HUES6 (cell line): ENCODE results near the gene SNX8.

Experiments
- H3K27ac ChIP-seq: 2 replicates; pipeline ENCODE4 v1.7.0; 2013; ENCODE audit warnings: low read depth, mild to moderate bottlenecking, low read length, inconsistent platforms
- H3K27me3 ChIP-seq: 2 replicates; pipeline ENCODE4 v1.6.1; 2013; ENCODE audit warnings: low read length; ENCODE audit not compliant: control insufficient read depth, insufficient read depth
- H3K36me3 ChIP-seq: 2 replicates; pipeline ENCODE4 v1.6.1; 2013; ENCODE audit warnings: low read length; ENCODE audit not compliant: control insufficient read depth, insufficient read depth
- H3K4me1 ChIP-seq: 2 replicates; pipeline ENCODE4 v1.6.1; 2013; ENCODE audit warnings: low read length; ENCODE audit not compliant: control insufficient read depth, insufficient read depth
- H3K4me3 ChIP-seq: 2 replicates; pipeline ENCODE4 v1.5.1; 2013; ENCODE audit warnings: low read depth, low read length
- H3K9ac ChIP-seq: one replicate; pipeline ENCODE4 v1.6.1; 2013; ENCODE audit warnings: mild to moderate bottlenecking, low read length
- H3K9me3 ChIP-seq: 2 replicates; pipeline ENCODE4 v1.6.1; 2013; ENCODE audit warnings: low read depth, low read length; ENCODE audit not compliant: control insufficient read depth, insufficient read depth

Gene SNX8

DNA sequence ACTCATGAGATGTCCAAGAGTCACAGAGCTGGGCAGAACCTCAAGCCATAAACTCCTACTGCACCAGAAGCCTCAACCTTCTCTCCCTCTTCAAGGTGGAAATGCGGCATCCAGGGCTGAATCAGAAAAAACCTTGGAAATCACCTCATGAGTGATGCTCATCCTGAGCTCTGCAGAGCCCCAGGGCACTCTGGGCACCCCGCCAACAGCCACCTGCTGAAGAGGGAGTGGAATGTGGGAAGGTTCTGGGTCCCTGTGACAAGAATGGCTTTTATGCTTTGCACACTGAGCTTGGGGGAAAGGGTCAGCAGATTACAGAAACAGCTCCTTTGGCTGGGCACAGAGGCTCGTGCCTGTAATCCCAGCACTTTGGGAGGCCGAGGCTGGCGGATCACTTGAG, 53.4 kb downstream of the SNX8 start:
- H3K27ac ChIP-seq: no peak overlapping the region
- H3K9me3 ChIP-seq: no peaks in the 10 kb centered on the region
- no peak overlapping the region for H3K9ac ChIP-seq
- no peaks in the 10 kb centered on the region for H3K4me1 ChIP-seq
- H3K27me3 ChIP-seq: no peaks in the 10 kb centered on the region
- peaks cover 60% of the 10 kb centered on the region for H3K36me3 ChIP-seq
- no peak overlapping the region for H3K4me3 ChIP-seq

DNA sequence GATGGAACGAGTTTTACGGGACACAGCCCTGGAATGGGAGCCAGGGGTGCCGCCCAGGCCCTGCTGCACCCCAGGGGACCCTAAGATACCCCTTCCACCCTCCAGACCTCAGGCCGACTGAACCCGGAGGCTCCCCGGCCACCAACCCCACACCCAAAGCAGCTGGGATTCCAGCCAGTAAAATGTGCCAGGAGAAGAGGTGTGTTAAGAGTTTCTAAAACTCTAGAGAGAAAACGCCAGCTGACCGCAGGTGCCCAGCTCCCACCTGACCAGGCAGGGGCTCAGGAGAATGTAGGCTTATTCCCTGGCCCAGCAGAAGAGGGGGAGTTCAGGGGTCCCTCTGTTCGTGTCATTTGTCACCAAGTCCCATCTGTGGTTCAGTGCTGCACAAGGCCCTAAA, 54.8 kb downstream of the SNX8 start:
- Histone ChIP-seq H3K27ac (no peak overlapping the region), H3K9ac (no peak overlapping the region), H3K9me3 (no peaks in the 10 kb centered on the region), H3K36me3 (peaks cover 72% of the 10 kb centered on the region), H3K4me3 (no peak overlapping the region), H3K27me3 (no peaks in the 10 kb centered on the region), H3K4me1 (no peaks in the 10 kb centered on the region)

DNA sequence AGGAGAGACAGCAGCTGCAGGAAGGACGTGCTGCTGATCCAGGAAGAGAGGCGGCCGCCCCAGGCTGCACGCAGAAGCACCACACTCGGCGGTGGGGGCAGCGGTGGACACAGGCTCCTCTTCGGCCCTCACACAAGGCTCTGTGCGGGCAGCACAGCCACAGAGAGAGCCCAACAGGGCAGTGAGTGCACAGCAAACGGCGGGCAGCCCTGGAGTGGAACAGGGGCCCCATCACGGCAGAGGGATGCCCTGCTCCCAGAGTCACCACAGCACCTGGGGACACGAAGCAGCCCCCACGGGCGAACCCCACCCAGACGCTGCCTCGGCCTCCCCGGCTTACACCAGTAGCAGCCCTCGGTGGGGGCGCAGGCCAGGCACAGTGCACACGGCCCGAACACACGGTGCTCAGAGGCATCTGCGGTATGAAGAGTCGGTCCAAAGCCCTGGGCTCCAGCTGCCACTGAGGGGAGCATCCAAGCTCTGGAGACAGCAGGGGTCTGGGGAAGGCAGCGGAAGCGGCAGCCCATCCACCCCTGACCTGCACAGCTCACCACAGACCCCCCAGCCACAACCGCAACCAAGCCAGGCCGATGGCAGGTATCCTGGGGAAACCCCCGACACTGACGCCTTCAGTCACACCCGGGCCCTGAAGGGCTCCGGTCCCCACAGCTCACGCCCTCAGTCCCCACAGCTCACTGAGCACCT, 55.4 kb downstream of the SNX8 start:
- Histone ChIP-seq H3K27ac (no peak overlapping the region), H3K27me3 (no peaks in the 10 kb centered on the region), H3K4me1 (no peaks in the 10 kb centered on the region), H3K9ac (peak overlapping the region; percentile 31), H3K36me3 (peaks cover 71% of the 10 kb centered on the region), H3K9me3 (no peaks in the 10 kb centered on the region), H3K4me3 (no peak overlapping the region)

DNA sequence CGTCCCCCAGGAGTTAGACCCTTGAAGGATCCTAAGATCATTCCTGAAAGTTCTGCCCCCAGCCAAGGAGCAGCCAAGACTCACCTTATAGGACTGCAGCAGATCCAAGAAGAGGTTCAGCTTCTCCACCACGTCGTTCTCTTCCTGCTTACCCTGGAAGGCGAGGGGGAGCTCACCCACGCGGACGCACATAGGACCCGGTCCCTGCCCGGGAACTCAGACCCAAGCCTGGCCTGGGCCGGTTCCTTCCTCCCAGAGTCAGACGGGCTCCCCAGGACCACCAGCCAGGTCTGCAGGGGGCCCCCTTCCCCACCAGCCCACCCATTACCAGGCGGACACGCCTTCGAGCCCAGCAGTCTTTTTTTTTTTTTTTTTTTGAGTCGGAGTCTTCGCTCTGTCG, 56.6 kb downstream of the SNX8 start:
- H3K27me3 ChIP-seq: no peaks in the 10 kb centered on the region
- peak overlapping the region; percentile 24 for H3K9ac ChIP-seq
- 0 out of 2 replicates have a peak overlapping the region, but pooled peaks have one; percentile 18 for H3K27ac ChIP-seq
- no peaks in the 10 kb centered on the region for H3K9me3 ChIP-seq
- H3K36me3 ChIP-seq: peaks cover 72% of the 10 kb centered on the region
- no peak overlapping the region for H3K4me3 ChIP-seq
- H3K4me1 ChIP-seq: no peaks in the 10 kb centered on the region

DNA sequence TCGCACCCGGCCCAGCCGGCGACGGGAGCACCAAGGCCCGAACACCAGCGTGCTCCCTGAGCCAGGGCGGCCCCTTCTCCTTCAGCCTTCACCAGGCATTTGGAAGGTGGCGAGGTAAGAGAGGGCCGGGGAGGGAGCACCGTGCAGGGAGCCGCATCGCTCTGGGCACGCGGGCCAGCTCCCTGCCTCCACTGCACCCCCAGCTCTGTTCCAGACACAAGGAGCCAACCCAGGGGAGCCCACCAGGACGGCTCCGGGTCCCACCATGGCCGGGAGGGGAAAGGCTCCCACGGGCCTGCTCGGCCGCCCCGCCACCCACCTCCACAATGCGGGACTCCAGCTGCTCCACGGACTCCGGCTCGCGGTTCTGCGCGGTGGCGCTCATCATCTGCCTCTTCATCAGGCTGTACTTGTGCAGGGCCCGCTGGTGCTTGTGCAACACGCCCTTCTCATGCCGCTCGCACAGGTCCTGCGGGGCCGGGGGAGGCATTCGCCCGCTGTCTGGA, 57.1 kb downstream of the SNX8 start:
- peaks cover 66% of the 10 kb centered on the region for H3K36me3 ChIP-seq
- H3K4me3 ChIP-seq: no peak overlapping the region
- no peak overlapping the region for H3K9ac ChIP-seq
- no peaks in the 10 kb centered on the region for H3K27me3 ChIP-seq
- 0 out of 2 replicates have a peak, but pooled peaks cover 2% of the 10 kb centered on the region for H3K4me1 ChIP-seq
- 0 out of 2 replicates have a peak overlapping the region, but pooled peaks have one; percentile 18 for H3K27ac ChIP-seq
- no peaks in the 10 kb centered on the region for H3K9me3 ChIP-seq

DNA sequence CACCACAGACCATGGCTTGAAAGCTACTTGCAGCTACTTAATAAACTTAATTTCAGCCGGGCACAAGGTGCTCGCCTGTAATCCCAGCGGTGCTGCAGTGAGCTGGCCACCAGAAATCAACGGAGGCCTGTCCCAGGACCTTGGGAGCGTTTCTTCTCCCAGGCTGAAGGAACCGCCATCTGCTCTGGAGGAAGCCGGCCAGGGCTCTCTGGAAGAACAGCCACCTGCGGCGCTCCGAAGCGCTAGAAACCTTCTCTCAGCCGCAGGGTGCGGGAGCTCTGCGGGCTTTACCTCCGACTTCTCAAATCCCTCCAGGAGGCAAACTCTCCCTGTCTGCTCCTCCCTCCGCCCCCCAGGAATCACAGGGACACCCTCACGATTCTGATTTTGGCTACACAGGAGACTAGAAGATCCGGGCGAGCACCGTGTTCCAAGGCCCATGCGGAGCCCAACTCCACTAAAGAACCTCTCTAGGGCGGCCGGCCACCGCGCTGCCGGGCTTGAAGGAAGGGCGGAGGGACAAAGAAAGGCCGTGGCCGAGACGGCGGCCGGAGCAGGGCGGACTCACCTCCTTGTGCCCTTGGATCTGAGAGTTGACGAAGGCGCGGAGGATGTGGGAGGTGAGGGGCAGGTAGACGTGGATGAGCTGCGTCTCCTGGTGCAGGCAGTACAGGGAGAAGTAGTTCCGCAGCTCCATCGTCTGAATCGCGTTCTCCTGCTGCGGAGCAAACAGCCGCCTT, 57.8 kb downstream of the SNX8 start:
- H3K27me3 ChIP-seq: no peaks in the 10 kb centered on the region
- peaks cover 64% of the 10 kb centered on the region for H3K36me3 ChIP-seq
- no peaks in the 10 kb centered on the region for H3K9me3 ChIP-seq
- H3K27ac ChIP-seq: no peak overlapping the region
- no peak overlapping the region for H3K4me3 ChIP-seq
- H3K4me1 ChIP-seq: 0 out of 2 replicates have a peak, but pooled peaks cover 3% of the 10 kb centered on the region
- no peak overlapping the region for H3K9ac ChIP-seq

DNA sequence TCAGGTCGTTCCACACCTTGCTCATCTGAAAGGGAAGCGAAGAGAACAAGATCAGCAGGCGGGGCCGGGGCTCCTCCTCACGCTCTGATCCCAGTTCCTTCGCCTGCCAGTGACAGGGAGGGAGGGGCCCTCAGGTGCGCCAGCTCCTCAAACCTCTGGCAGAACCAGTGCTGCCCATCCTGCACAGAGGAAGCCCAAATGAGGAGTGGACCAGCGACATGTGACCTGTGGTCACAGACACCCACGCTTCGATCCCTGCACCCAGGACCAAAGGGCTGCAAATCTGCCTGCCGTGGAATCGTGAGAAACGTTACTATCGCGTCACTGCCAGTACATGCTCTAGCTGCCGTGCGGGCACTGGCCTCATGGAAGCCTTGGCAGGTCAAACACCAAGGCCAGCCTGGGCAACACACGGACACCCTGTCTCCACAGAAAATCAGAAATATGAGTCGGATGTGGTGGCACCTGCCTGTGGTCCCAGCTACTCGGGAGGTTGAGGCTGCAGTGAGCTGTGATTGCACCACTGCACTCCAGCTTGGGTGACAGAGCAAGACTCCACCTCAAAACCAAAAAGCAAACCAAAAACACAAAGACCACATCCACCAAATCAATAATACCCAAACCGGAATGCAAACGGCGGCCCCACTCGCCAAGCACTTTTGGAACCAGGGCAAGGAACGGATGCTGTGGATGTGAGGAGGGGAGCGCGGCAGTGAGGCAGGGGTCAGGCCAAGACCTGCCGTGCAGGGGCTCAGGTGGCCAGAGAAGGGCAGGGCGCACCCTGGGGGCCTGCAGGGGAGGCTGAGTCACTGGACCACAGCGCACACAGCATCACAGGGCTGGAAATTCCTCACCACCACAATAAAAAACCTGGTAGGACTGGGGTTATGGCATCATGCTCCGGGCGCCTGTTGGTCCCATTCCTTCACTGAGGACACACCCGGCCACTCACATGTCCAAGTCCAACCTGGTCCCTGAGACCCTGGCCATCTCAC, 58.8 kb downstream of the SNX8 start:
- Histone ChIP-seq H3K4me1 (0 out of 2 replicates have a peak, but pooled peaks cover 3% of the 10 kb centered on the region), H3K27me3 (no peaks in the 10 kb centered on the region)

DNA sequence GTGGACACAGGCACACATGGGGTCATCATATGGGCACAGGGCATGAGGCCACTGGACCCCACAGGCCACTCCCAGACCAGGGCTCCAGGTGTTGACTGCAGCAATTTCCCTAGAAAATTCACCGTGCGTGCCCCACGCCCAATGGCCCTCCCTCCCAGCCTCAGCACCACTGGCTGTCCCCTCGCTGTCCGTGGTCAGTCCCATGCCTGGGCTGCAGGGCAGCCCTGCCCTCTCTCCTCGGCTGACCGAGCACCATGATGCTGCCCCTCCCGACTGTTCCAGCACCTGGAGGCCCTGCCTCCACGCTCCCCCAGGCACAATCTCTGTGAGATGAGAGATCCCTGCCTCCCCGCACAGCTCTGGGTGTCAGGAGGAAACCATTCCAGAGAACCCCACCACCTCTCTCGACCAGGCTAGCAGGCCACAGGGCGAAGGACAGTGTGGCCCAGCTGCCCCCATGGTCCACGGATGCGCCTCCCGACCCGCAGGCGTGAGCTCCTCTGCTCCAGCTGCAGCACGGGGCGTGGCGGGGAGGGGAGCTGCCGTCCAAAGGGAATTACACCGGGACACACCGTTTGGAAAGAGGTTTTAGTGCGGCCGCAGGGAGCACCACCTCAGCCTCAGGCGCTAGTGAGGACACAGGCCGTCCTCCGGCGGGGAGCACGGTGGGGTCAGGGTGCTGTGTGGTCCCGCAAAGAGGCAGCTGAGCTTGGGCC, 59.7 kb downstream of the SNX8 start:
- H3K27ac ChIP-seq: no peak overlapping the region
- 0 out of 2 replicates have a peak, but pooled peaks cover 3% of the 10 kb centered on the region for H3K4me1 ChIP-seq
- H3K27me3 ChIP-seq: no peaks in the 10 kb centered on the region
- H3K9me3 ChIP-seq: no peaks in the 10 kb centered on the region
- no peak overlapping the region for H3K4me3 ChIP-seq
- H3K9ac ChIP-seq: no peak overlapping the region
- peaks cover 71% of the 10 kb centered on the region for H3K36me3 ChIP-seq

More for the DNA sequence above, 58.8 kb downstream of the SNX8 start:
- Histone ChIP-seq H3K4me3 (no peak overlapping the region), H3K9ac (no peak overlapping the region), H3K27ac (no peak overlapping the region), H3K36me3 (peaks cover 67% of the 10 kb centered on the region), H3K9me3 (no peaks in the 10 kb centered on the region)

DNA sequence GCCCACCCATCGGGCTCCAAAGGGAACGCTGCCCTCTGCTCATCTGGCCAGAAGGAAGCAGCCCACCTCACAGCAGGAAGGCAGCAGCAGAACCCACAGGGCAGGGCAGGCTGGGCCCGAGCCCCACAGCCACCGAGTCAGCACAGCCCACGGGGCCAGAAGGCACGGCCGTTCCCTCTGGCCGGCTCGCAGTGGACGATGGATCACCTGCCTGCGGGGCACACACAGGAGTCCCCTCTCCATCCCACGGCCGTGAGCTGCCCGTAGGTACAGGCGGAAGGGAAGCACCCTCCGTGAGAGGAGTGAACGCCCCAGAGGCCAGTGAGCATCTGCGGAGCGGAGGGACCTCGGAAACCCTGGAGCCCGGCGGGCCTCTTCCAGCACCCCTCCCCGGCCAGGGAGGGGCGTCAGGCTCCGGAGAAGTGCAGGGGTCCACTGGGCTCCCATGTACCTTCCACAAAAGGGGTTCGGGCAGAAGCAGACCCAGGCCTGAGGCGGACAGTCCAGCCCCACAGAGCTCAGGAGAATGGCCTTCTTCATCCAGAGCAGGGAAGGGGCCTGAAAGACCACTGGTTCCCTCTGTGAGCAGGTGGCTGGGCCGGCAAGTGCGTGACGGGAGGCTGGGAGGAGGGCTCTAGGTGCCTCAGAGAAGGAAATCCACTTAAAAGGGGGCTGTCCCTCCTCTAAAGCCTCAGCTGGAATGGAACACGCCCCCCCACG, 60.6 kb downstream of the SNX8 start:
- Histone ChIP-seq H3K9me3 (no peaks in the 10 kb centered on the region), H3K4me1 (peaks cover 6% of the 10 kb centered on the region; the same call in 1 of the 2 replicates), H3K27me3 (no peaks in the 10 kb centered on the region), H3K36me3 (peaks cover 69% of the 10 kb centered on the region), H3K27ac (no peak overlapping the region), H3K4me3 (no peak overlapping the region), H3K9ac (no peak overlapping the region)
